Uterus (tissue), 4 donors: ENCODE measurements around the gene BRDT. TPM values are rescaled to one million over a fixed set of nuclear protein-coding genes. Genes with fewer than 3 reads are reported as not detected.

Experiments
- DNase-seq, 2 donors: peaks; one replicate each; pipeline ENCODE4 v3.0.0-alpha.2; 2019 to 2020
- H3K27ac ChIP-seq, 2 donors: fragments of 200-600 bp; sonication (generic); 1 replicate in 1 of 2; 2 replicates in 1 of 2; pipeline ENCODE4 v1.5.1; 2016 to 2018
- H3K27me3 ChIP-seq, 2 donors: fragments of 200-600 bp; sonication (generic); one replicate each; pipeline ENCODE4 v1.5.1; 2018 to 2019; ENCODE audit warnings: control low read depth in 1 of 2
- H3K36me3 ChIP-seq, 2 donors: fragments of 200-600 bp; sonication (generic); one replicate each; pipeline ENCODE4 v1.5.1; 2019; ENCODE audit warnings: control low read depth in 1 of 2
- H3K4me1 ChIP-seq, 2 donors: fragments of 200-600 bp; sonication (generic); one replicate each; pipeline ENCODE4 v1.5.1; 2018 to 2019; ENCODE audit warnings: control low read depth in 1 of 2
- H3K4me3 ChIP-seq, 2 donors: fragments of 200-600 bp; sonication (generic); 1 replicate in 1 of 2; 2 replicates in 1 of 2; pipeline ENCODE4 v1.5.1; 2018 to 2019; ENCODE audit warnings: mild to moderate bottlenecking in 1 of 2
- H3K9me3 ChIP-seq, 2 donors: fragments of 200-600 bp; sonication (generic); one replicate each; pipeline ENCODE4 v1.5.1; 2019; ENCODE audit warnings: control low read depth in 1 of 2
- POLR2A ChIP-seq, 2 donors: fragments of 450-650 bp; IDR thresholded peaks; one replicate each; pipeline ENCODE4 v1.6.1; 2016; ENCODE audit warnings: antibody characterized with exemption in 2 of 2, mild to moderate bottlenecking in 1 of 2, moderate library complexity in 1 of 2
- intact Hi-C: fragments of 100-400 bp; cut with DNase I; formaldehyde crosslinking; loops from one replicate; pipeline ENCODE4 v1.15.1; 2023; ENCODE audit warnings: low total_unique reads
- total RNA-seq, 4 donors: library from RNA; depleted of rRNA in 3 of 4; stranded (reverse); fragments of >200 nt in 3 of 4; gene quantifications; one replicate each; pipeline versions ENCODE4 v1.1.0 to v1.2.4, GENCODE V29; 2014 to 2023
- TF ChIP-seq, protein P1 (sequence below), 4 experiments: fragments of 200-600 bp in 2 of 4; fragments of 450-650 bp in 2 of 4; sonication (generic) in 2 of 4; IDR thresholded peaks; one replicate each; pipeline ENCODE4 v1.5.1; 2016 to 2019; ENCODE audit warnings: antibody characterized with exemption in 4 of 4, mild to moderate bottlenecking in 2 of 4, moderate library complexity in 1 of 4
- donor health status: DM: yes; HTN: yes; CAD: no.

Gene BRDT
- total RNA-seq, 4 donors from 2014 or later = 0.14 TPM; not detected in 3

- H3K27ac ChIP-seq = no peak overlapping the region
- no peaks in the 10 kb centered on the region for H3K36me3 ChIP-seq
- intact Hi-C loops = no loop called here
- H3K9me3 ChIP-seq = no peaks in the 10 kb centered on the region
- H3K27me3 ChIP-seq = no peaks in the 10 kb centered on the region
- no peaks in the 10 kb centered on the region for H3K4me1 ChIP-seq
- H3K4me3 ChIP-seq = no peak overlapping the region
- no peak for DNase-seq
- TF ChIP-seq, protein P1, sequence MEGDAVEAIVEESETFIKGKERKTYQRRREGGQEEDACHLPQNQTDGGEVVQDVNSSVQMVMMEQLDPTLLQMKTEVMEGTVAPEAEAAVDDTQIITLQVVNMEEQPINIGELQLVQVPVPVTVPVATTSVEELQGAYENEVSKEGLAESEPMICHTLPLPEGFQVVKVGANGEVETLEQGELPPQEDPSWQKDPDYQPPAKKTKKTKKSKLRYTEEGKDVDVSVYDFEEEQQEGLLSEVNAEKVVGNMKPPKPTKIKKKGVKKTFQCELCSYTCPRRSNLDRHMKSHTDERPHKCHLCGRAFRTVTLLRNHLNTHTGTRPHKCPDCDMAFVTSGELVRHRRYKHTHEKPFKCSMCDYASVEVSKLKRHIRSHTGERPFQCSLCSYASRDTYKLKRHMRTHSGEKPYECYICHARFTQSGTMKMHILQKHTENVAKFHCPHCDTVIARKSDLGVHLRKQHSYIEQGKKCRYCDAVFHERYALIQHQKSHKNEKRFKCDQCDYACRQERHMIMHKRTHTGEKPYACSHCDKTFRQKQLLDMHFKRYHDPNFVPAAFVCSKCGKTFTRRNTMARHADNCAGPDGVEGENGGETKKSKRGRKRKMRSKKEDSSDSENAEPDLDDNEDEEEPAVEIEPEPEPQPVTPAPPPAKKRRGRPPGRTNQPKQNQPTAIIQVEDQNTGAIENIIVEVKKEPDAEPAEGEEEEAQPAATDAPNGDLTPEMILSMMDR (IDR thresholded peaks at IDR 0.05) = no peak
- no peak for TF ChIP-seq POLR2A (IDR thresholded peaks at IDR 0.05)
Measured at GRCh38 chr1:92038695-92039346, 89.6 kb downstream of the BRDT start.

DNA sequence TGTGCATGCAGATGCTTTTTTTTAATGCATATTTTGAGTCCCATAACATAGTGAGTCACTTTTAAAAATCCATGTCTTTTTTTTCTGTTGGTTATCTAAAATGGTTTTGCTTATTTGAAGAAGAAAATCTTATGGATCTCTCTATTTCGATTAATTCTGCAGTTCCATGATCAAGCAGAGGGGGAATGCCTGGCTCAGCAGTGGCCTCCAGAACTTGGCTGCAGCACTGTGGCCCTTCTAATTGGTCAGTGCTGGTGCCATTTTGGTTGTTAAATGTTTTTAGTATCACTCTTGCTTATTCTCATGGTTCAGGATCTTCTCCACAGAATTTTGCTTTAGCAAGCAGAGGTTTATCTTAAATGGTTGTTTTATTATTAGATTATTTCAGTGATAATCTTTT is 91.8 kb downstream of the BRDT start:
- DNase-seq = no peak
- TF ChIP-seq POLR2A (IDR thresholded peaks at IDR 0.05) = no peak
- TF ChIP-seq, protein P1 (IDR thresholded peaks at IDR 0.05) = no peak
- intact Hi-C loops = no loop called here

GRCh38 chr1:92043621-92044020 is 94.4 kb downstream of the BRDT start:
- TF ChIP-seq, protein P1 (IDR thresholded peaks at IDR 0.05) = no peak
- TF ChIP-seq POLR2A (IDR thresholded peaks at IDR 0.05) = no peak
- Histone ChIP-seq H3K4me3 (no peak overlapping the region), H3K27ac (no peak overlapping the region), H3K27me3 (no peaks in the 10 kb centered on the region), H3K36me3 (no peaks in the 10 kb centered on the region), H3K9me3 (no peaks in the 10 kb centered on the region), H3K4me1 (no peaks in the 10 kb centered on the region)
- intact Hi-C loops = no loop called here
- DNase-seq = no peak

More for the DNA sequence above, 91.8 kb downstream of the BRDT start:
- no peak overlapping the region for H3K27ac ChIP-seq
- no peaks in the 10 kb centered on the region for H3K36me3 ChIP-seq
- H3K27me3 ChIP-seq = no peaks in the 10 kb centered on the region
- H3K4me3 ChIP-seq = no peak overlapping the region
- no peaks in the 10 kb centered on the region for H3K9me3 ChIP-seq
- no peaks in the 10 kb centered on the region for H3K4me1 ChIP-seq

GRCh38 chr1:92045766-92046495 is 96.7 kb downstream of the BRDT start:
- H3K27ac ChIP-seq = no peak overlapping the region
- H3K4me3 ChIP-seq = no peak overlapping the region
- TF ChIP-seq, protein P1 (IDR thresholded peaks at IDR 0.05) = no peak
- no peak for TF ChIP-seq POLR2A (IDR thresholded peaks at IDR 0.05)
- no peaks in the 10 kb centered on the region for H3K4me1 ChIP-seq
- H3K27me3 ChIP-seq = no peaks in the 10 kb centered on the region
- intact Hi-C loops = no loop called here
- H3K9me3 ChIP-seq = no peaks in the 10 kb centered on the region
- no peaks in the 10 kb centered on the region for H3K36me3 ChIP-seq
- DNase-seq = no peak

- no peak overlapping the region for H3K27ac ChIP-seq
- DNase-seq = no peak
- TF ChIP-seq, protein P1 (IDR thresholded peaks at IDR 0.05) = no peak
- TF ChIP-seq POLR2A (IDR thresholded peaks at IDR 0.05) = no peak
- no peak overlapping the region for H3K4me3 ChIP-seq
- H3K36me3 ChIP-seq = no peaks in the 10 kb centered on the region
- no peaks in the 10 kb centered on the region for H3K4me1 ChIP-seq
- H3K9me3 ChIP-seq = no peaks in the 10 kb centered on the region
- intact Hi-C loops = no loop called here
- H3K27me3 ChIP-seq = no peaks in the 10 kb centered on the region
Measured at GRCh38 chr1:92051948-92052347, 102.7 kb downstream of the BRDT start.
